Osteocyte (in vitro differentiated cells): ENCODE measurements around the gene LAMA1. TPM values are rescaled to one million over a fixed set of nuclear protein-coding genes. Genes with fewer than 3 reads are reported as not detected.

Experiments used
- DNase-seq: peaks from one replicate; pipeline ENCODE4 v3.0.0; 2021; ENCODE audit warnings: mixed read lengths; ENCODE audit not compliant: unreplicated experiment; ENCODE audit errors: extremely low spot score
- H3K27ac Mint-ChIP-seq: one replicate; pipeline ENCODE4 v1.8.0; 2021; ENCODE audit warnings: mild to moderate bottlenecking, mixed read lengths; ENCODE audit not compliant: unreplicated experiment
- H3K27me3 Mint-ChIP-seq: one replicate; pipeline ENCODE4 v1.8.0; 2021; ENCODE audit warnings: mixed read lengths; ENCODE audit not compliant: unreplicated experiment
- H3K36me3 Mint-ChIP-seq: one replicate; pipeline ENCODE4 v1.8.0; 2021; ENCODE audit warnings: mixed read lengths; ENCODE audit not compliant: unreplicated experiment
- H3K4me1 Mint-ChIP-seq: one replicate; pipeline ENCODE4 v1.8.0; 2021; ENCODE audit warnings: mixed read lengths; ENCODE audit not compliant: unreplicated experiment
- H3K4me3 Mint-ChIP-seq: one replicate; pipeline ENCODE4 v1.8.0; 2021; ENCODE audit warnings: mild to moderate bottlenecking, moderate library complexity, mixed read lengths; ENCODE audit not compliant: unreplicated experiment
- H3K9me3 Mint-ChIP-seq: one replicate; pipeline ENCODE4 v1.8.0; 2021; ENCODE audit warnings: mixed read lengths; ENCODE audit not compliant: unreplicated experiment
- CTCF ChIP-seq: fragments of 200-600 bp; sonication (generic); IDR thresholded peaks from 2 replicates; pipeline ENCODE4 v1.5.0; 2021; ENCODE audit warnings: antibody characterized with exemption, mild to moderate bottlenecking, moderate library complexity
- total RNA-seq: library from RNA; stranded (reverse); gene quantifications from 2 replicates; pipeline ENCODE4 v1.2.1, GENCODE V29; 2021

The LAMA1 gene
- total RNA-seq, 1 donor from 2014 or later, result 0.30 TPM

GRCh38 chr18:7082671-7083070 is 34.9 kb downstream of the LAMA1 start:
- no peak for DNase-seq

GRCh38 chr18:7079231-7079630 is 38.4 kb downstream of the LAMA1 start:
- Mint-ChIP-seq H3K27me3 (no peaks in the 10 kb centered on the region), H3K4me3 (no peak overlapping the region), H3K4me1 (peaks cover 9% of the 10 kb centered on the region), H3K36me3 (no peaks in the 10 kb centered on the region), H3K9me3 (no peaks in the 10 kb centered on the region), H3K27ac (no peak overlapping the region)
- no peak for TF ChIP-seq CTCF
- DNase-seq, result no peak

More at GRCh38 chr18:7082671-7083070, 34.9 kb downstream of the LAMA1 start:
- Mint-ChIP-seq H3K4me3 (no peak overlapping the region), H3K4me1 (peaks cover 19% of the 10 kb centered on the region), H3K9me3 (no peaks in the 10 kb centered on the region), H3K27me3 (no peaks in the 10 kb centered on the region), H3K27ac (no peak overlapping the region), H3K36me3 (no peaks in the 10 kb centered on the region)
- no peak for TF ChIP-seq CTCF

GRCh38 chr18:7072593-7072992 is 45.0 kb downstream of the LAMA1 start:
- TF ChIP-seq CTCF, result no peak
- no peak overlapping the region for H3K27ac Mint-ChIP-seq
- H3K4me3 Mint-ChIP-seq, result no peak overlapping the region
- H3K9me3 Mint-ChIP-seq, result no peaks in the 10 kb centered on the region
- no peaks in the 10 kb centered on the region for H3K27me3 Mint-ChIP-seq
- H3K4me1 Mint-ChIP-seq, result no peaks in the 10 kb centered on the region
- no peak for DNase-seq
- H3K36me3 Mint-ChIP-seq, result no peaks in the 10 kb centered on the region

- H3K27me3 Mint-ChIP-seq, result peaks cover 1% of the 10 kb centered on the region
- DNase-seq, result no peak
- no peak for TF ChIP-seq CTCF
- no peak overlapping the region for H3K27ac Mint-ChIP-seq
- H3K9me3 Mint-ChIP-seq, result no peaks in the 10 kb centered on the region
- H3K4me3 Mint-ChIP-seq, result no peak overlapping the region
- no peaks in the 10 kb centered on the region for H3K4me1 Mint-ChIP-seq
- no peaks in the 10 kb centered on the region for H3K36me3 Mint-ChIP-seq
Observed at GRCh38 chr18:7071600-7071999, 46.0 kb downstream of the LAMA1 start.

- H3K4me1 Mint-ChIP-seq, result no peaks in the 10 kb centered on the region
Observed at GRCh38 chr18:7070466-7070865, 47.1 kb downstream of the LAMA1 start.

More at GRCh38 chr18:7070466-7070865, 47.1 kb downstream of the LAMA1 start:
- H3K36me3 Mint-ChIP-seq, result no peaks in the 10 kb centered on the region
- DNase-seq, result no peak
- no peaks in the 10 kb centered on the region for H3K9me3 Mint-ChIP-seq
- H3K4me3 Mint-ChIP-seq, result no peak overlapping the region
- peaks cover 4% of the 10 kb centered on the region for H3K27me3 Mint-ChIP-seq
- no peak overlapping the region for H3K27ac Mint-ChIP-seq
- no peak for TF ChIP-seq CTCF
